ENCODE data around the gene LPCAT2. TPM values are rescaled to one million over a fixed set of nuclear protein-coding genes. Genes with fewer than 3 reads are reported as not detected.

LPCAT2 gene
- polyA plus RNA-seq, 3 donors: 28.5 to 49.7 (median 47.1) TPM

GRCh38 chr16:55477736-55478135, 31.1 kb upstream of the LPCAT2 start:
- peaks cover 11 to 23% of the 10 kb centered on the region in 2 donors for H3K4me1 ChIP-seq (ENCODE audit: control insufficient read depth in 1 of 2, insufficient read depth in 2 of 2, low read length in 2 of 2)
- H3K9me3 ChIP-seq (replicated peaks in 1 of 2; ENCODE audit: control insufficient read depth in 1 of 2, insufficient read depth in 1 of 2, low read length in 2 of 2): peaks cover 0 to 7% of the 10 kb centered on the region in 2 donors
- peaks cover 36 to 40% (median 36%) of the 10 kb centered on the region in 3 donors for H3K27me3 Mint-ChIP-seq (ENCODE audit: low read depth in 3 of 3)
- peaks cover 0 to 8% (median 4%) of the 10 kb centered on the region in 7 donors for H3K9me3 Mint-ChIP-seq
- H3K4me3 Mint-ChIP-seq: peak overlapping the region in 1 of 2 donors; percentile 71
- no peak overlapping the region for H3K9ac ChIP-seq (ENCODE audit: insufficient read depth, low read length, poor library complexity, severe bottlenecking)
- H3K27ac ChIP-seq (ENCODE audit: low read depth in 1 of 2, low read length in 2 of 2): no peak overlapping the region
- no peaks in the 10 kb centered on the region for H3K36me3 ChIP-seq (replicated peaks in 1 of 2; ENCODE audit: control insufficient read depth in 1 of 2, insufficient read depth in 2 of 2, low read length in 2 of 2)
- intact Hi-C loops (cut with micrococcal nuclease): no loop called here
- no peak overlapping the region for H3K4me3 ChIP-seq (replicated peaks in 1 of 3; ENCODE audit: low read depth in 2 of 3, low read length in 3 of 3)
- H3K4me2 ChIP-seq (replicated peaks; ENCODE audit: extremely low read depth, low read length, poor library complexity, severe bottlenecking): no peak overlapping the region
- no peaks in the 10 kb centered on the region for H3K79me2 ChIP-seq (ENCODE audit: insufficient read depth, low read length)
- H3K36me3 Mint-ChIP-seq: peaks cover 4 to 8% of the 10 kb centered on the region in 2 donors
- peaks cover 27 to 39% of the 10 kb centered on the region in 2 donors for H3K27me3 ChIP-seq (ENCODE audit: control insufficient read depth in 2 of 2, insufficient read depth in 2 of 2, low read length in 2 of 2)
- no peak for DNase-seq
- H3K27ac Mint-ChIP-seq: no peak overlapping the region
- H3K4me1 Mint-ChIP-seq: peaks cover 22% of the 10 kb centered on the region
- WGBS (ENCODE audit: insufficient coverage): no CpG with 5 or more reads among the region's 3 CpGs
- no peak for TF ChIP-seq CTCF (IDR thresholded peaks at IDR 0.05)
- no peaks in the 10 kb centered on the region for H4K20me1 ChIP-seq (ENCODE audit: insufficient read depth, low read length)
- no peak overlapping the region for H2AFZ ChIP-seq (ENCODE audit: insufficient read depth, low read depth, low read length, poor library complexity, severe bottlenecking)

GRCh38 chr16:55478827-55479429, 29.9 kb upstream of the LPCAT2 start, which contains the start of gene MMP2:
TSS of gene MMP2 (plus strand) at chr16:55479198. CDS start at chr16:55479480, 282 bp downstream.
- H3K9ac ChIP-seq (ENCODE audit: insufficient read depth, low read length, poor library complexity, severe bottlenecking): no peak within 1 kb of the TSS

More at GRCh38 chr16:55478827-55479429, 29.9 kb upstream of the LPCAT2 start, which contains the start of gene MMP2:
- H3K27ac ChIP-seq (ENCODE audit: low read depth in 1 of 2, low read length in 2 of 2): no peak within 1 kb of the TSS
- Mint-ChIP-seq H3K4me1 (peaks cover 19% of the 10 kb centered on the region), H3K4me3 (peak within 1 kb of the TSS; percentile 44 to 90), H3K36me3 (peaks cover 4 to 8% of the 10 kb centered on the region in 2 donors), H3K27ac (no peak within 1 kb of the TSS), H3K27me3 (ENCODE audit: low read depth in 3 of 3) (peaks cover 36 to 40% (median 38%) of the 10 kb centered on the region in 3 donors), H3K9me3 (peaks cover 0 to 8% (median 4%) of the 10 kb centered on the region in 7 donors)
- no peaks in the 10 kb centered on the region for H4K20me1 ChIP-seq (ENCODE audit: insufficient read depth, low read length)
- peak within 1 kb of the TSS in 1 of 3 experiments; percentile 50 for H3K4me3 ChIP-seq (replicated peaks in 1 of 3; ENCODE audit: low read depth in 2 of 3, low read length in 3 of 3)
- under 1% methylated on average over 41 of the region's 46 CpGs for WGBS (ENCODE audit: insufficient coverage)
- no peaks in the 10 kb centered on the region for H3K79me2 ChIP-seq (ENCODE audit: insufficient read depth, low read length)
- no peak for TF ChIP-seq CTCF (IDR thresholded peaks at IDR 0.05)
- peak within 1 kb of the TSS; percentile 38 for H2AFZ ChIP-seq (ENCODE audit: insufficient read depth, low read depth, low read length, poor library complexity, severe bottlenecking)
- no peaks in the 10 kb centered on the region for H3K36me3 ChIP-seq (replicated peaks in 1 of 2; ENCODE audit: control insufficient read depth in 1 of 2, insufficient read depth in 2 of 2, low read length in 2 of 2)
- peaks cover 0 to 7% of the 10 kb centered on the region in 2 donors for H3K9me3 ChIP-seq (replicated peaks in 1 of 2; ENCODE audit: control insufficient read depth in 1 of 2, insufficient read depth in 1 of 2, low read length in 2 of 2)
- intact Hi-C loops (cut with micrococcal nuclease): no loop called here
- peak within 1 kb of the TSS; percentile 61 for H3K4me2 ChIP-seq (replicated peaks; ENCODE audit: extremely low read depth, low read length, poor library complexity, severe bottlenecking)
- H3K4me1 ChIP-seq (ENCODE audit: control insufficient read depth in 1 of 2, insufficient read depth in 2 of 2, low read length in 2 of 2): peaks cover 11 to 23% of the 10 kb centered on the region in 2 donors
- no peak for DNase-seq
- peaks cover 27 to 39% of the 10 kb centered on the region in 2 donors for H3K27me3 ChIP-seq (ENCODE audit: control insufficient read depth in 2 of 2, insufficient read depth in 2 of 2, low read length in 2 of 2)
